IPS DF 6.9 (cell line): ENCODE measurements around the gene RSRC1.

Experiments used
- DNase-seq: peaks from one replicate; pipeline ENCODE4 v3.0.0-alpha.2; 2013; ENCODE audit warnings: low read depth, low spot score
- H3K27ac ChIP-seq: one replicate; pipeline ENCODE4 v1.5.1; 2013; ENCODE audit warnings: low read length, control low read depth
- H3K27me3 ChIP-seq: 2 replicates; pipeline ENCODE4 v1.6.1; 2013; ENCODE audit warnings: mild to moderate bottlenecking, low read length; ENCODE audit not compliant: control insufficient read depth, insufficient read depth
- H3K36me3 ChIP-seq: 2 replicates; pipeline ENCODE4 v1.6.1; 2013; ENCODE audit warnings: low read length; ENCODE audit not compliant: control insufficient read depth, insufficient read depth
- H3K4me1 ChIP-seq: 2 replicates; pipeline ENCODE4 v1.6.1; 2013; ENCODE audit warnings: low read length; ENCODE audit not compliant: control insufficient read depth, insufficient read depth
- H3K4me3 ChIP-seq: 2 replicates; pipeline ENCODE4 v1.5.1; 2013; ENCODE audit warnings: mild to moderate bottlenecking, low read length
- H3K9me3 ChIP-seq: 2 replicates; pipeline ENCODE4 v1.6.1; 2013; ENCODE audit warnings: low read length, inconsistent platforms; ENCODE audit not compliant: control insufficient read depth, insufficient read depth
- WGBS: extraction: QIAGEN DNeasy Blood & Tissue Kit; methylation state at CpG from one replicate; pipeline ENCODE4 v1.1.7; 2013; ENCODE audit warnings: mixed read lengths, missing lambda C conversion rate; ENCODE audit not compliant: insufficient read length, insufficient coverage; 5-methylcytosine and 5-hydroxymethylcytosine counted together

RSRC1 gene

DNA sequence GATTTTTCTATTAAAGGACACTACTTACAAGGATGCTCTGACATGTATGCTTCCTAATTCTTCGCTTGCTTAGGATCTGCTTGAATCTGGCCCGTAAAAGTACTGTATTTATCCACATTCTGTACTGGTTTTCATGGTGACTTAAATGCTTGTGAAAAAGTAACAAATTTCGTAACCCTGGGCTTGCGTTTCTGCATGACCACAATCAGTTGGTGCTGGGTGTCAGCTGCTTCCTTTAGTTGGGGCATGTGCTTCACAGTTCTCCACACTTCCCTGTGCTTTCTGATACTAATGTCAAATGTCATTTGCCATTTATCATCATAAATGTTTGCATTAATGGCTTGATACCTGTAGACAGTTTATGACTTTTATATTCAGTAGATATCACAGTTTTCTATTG is 242.7 kb downstream of the RSRC1 start:
- WGBS, result no CpG with 5 or more reads among the region's 4 CpGs
- no peaks in the 10 kb centered on the region for H3K9me3 ChIP-seq
- no peaks in the 10 kb centered on the region for H3K36me3 ChIP-seq
- H3K27ac ChIP-seq, result no peak overlapping the region
- 0 out of 2 replicates have a peak, but pooled peaks cover under 1% of the 10 kb centered on the region for H3K4me1 ChIP-seq
- no peak for DNase-seq
- no peaks in the 10 kb centered on the region for H3K27me3 ChIP-seq
- H3K4me3 ChIP-seq, result no peak overlapping the region

DNA sequence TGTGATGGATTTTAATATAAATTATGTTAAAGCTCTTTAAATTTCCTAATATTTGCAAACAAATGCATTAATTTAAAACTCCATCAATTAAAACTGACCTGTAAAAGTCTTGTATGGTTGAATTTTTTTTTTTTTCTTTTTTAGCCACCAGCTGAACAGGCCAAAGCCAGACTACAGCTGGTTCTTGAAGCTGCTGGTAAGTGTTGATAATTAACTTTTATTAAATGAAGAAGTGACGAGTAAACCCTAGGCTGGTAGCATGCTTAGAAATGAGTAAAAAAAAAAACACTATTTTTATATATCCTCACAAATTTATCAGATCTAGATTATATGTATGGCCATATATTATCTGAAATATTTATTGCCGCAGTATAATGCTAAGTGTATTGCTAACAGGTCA is 244.8 kb downstream of the RSRC1 start:
- Histone ChIP-seq H3K27ac (no peak overlapping the region), H3K27me3 (no peaks in the 10 kb centered on the region), H3K36me3 (no peaks in the 10 kb centered on the region), H3K9me3 (no peaks in the 10 kb centered on the region), H3K4me1 (no peaks in the 10 kb centered on the region), H3K4me3 (no peak overlapping the region)
- no CpG with 5 or more reads among the region's 2 CpGs for WGBS
- no peak for DNase-seq

DNA sequence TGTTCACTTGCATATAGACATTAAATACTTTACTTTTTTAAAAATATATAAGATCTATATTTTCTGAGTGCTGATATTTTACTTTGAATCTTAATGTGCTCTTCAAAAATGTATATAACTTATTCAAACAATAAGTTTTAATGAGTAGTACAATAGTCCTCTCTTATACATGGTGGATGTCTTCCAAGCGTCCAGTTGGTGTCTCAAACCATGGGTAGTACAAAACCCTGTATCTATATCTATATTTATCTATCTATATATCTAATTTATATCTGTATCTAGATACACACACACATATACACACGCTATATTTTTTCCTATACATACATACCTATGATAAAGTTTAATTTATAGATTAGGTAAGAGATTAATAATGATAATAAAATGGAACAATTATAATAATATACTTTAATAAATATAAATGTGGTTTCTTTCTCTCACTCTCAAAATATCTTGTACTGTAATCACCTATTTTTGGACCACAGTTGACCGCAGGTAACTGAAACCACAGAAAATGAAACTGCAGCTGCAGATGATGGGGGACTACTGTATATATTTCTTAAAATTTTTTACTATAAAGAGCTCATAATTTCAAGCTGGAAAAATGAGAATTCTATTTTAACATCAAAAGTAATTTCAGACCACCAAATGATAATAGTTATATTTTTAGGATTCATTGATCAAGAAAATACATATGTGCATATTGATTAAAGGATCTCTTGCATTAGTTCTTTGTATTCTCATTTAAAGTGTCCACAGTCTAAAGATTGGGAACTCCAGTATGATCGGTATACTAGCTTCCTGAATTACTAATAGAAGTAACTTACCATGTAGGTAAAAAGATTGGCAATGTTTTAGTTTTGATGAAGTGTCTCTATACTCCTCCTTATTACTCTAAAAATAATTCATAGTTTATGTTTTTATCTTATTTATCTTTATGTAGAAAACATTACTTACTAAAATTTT is 246.0 kb downstream of the RSRC1 start:
- no peak overlapping the region for H3K4me3 ChIP-seq
- no peaks in the 10 kb centered on the region for H3K9me3 ChIP-seq
- no peak for DNase-seq
- H3K36me3 ChIP-seq, result no peaks in the 10 kb centered on the region; the same call in 1 of the 2 replicates
- H3K4me1 ChIP-seq, result peaks cover 2% of the 10 kb centered on the region; the same call in 1 of the 2 replicates
- no peak overlapping the region for H3K27ac ChIP-seq
- no peaks in the 10 kb centered on the region for H3K27me3 ChIP-seq
- WGBS, result 100% methylated on average over 1 of the region's 4 CpGs

GRCh38 chr3:158359339-158359738 is 249.4 kb downstream of the RSRC1 start:
- H3K27ac ChIP-seq, result no peak overlapping the region
- H3K27me3 ChIP-seq, result no peaks in the 10 kb centered on the region
- no peaks in the 10 kb centered on the region; the same call in 1 of the 2 replicates for H3K36me3 ChIP-seq
- no peaks in the 10 kb centered on the region for H3K9me3 ChIP-seq
- no peak for DNase-seq
- H3K4me3 ChIP-seq, result no peak overlapping the region
- peaks cover 2% of the 10 kb centered on the region; the same call in 1 of the 2 replicates for H3K4me1 ChIP-seq
- no CpG with 5 or more reads among the region's 6 CpGs for WGBS

DNA sequence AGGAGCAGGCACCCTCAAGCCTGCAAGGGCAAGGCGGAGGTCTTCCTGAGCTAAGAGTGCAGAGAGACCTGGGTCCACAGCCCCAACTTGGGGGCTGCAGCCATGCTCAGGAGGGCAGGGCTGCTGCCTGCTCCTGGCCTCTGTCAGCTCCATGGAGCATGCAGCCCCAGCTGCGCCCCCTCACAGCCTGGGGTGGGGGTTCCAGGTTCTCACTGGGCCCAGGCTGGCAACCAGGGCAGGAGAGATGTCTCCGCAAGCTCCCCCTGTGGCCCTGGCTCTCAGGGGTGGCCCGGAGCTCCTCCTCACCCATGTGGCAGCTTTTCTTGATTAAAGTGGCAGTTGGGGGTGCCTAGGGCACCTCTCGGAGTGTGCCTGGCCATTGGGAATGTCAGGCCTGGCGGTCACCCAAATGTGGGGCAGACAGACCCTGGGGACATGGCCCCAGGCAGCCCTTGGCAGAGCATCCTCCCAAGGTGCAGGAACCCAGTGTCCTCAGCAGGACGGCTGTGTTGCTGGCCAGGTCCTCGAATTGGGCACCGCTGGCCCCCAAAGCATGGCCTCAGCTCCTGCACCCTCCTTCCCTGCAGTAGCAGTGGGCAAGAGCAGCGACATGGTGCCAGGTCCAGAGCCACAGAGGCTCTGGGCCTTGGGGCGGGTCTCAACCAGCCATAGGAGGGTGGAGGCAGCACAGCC is 251.0 kb downstream of the RSRC1 start:
- H3K27ac ChIP-seq, result no peak overlapping the region
- no peaks in the 10 kb centered on the region; the same call in 1 of the 2 replicates for H3K36me3 ChIP-seq
- no CpG with 5 or more reads among the region's 11 CpGs for WGBS

DNA sequence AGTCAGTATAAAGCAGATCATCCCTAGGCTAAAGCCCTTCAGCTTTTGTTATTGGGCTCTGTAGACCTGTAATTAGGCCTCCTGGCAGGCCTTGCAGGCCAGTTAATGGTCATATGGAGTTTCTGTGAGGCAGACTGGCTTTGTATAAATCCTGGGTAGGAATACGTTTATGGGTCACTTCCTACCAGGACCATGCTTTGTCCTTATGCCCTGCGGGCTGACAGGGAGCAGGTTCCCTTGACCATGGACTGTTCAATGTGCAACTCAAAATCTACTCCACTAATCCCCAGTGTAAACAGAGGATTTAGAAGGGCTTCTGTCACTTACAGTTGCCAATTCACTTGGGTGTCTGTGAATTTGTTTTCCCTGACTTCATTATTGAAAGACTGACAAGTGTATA is 258.4 kb downstream of the RSRC1 start:
- no peak for DNase-seq
- Histone ChIP-seq H3K27ac (no peak overlapping the region), H3K9me3 (no peaks in the 10 kb centered on the region), H3K4me1 (no peaks in the 10 kb centered on the region), H3K36me3 (no peaks in the 10 kb centered on the region), H3K27me3 (no peaks in the 10 kb centered on the region), H3K4me3 (no peak overlapping the region)
- no CpG with 5 or more reads among the region's 2 CpGs for WGBS

More for the DNA sequence above, 251.0 kb downstream of the RSRC1 start:
- Histone ChIP-seq H3K4me3 (no peak overlapping the region), H3K9me3 (no peaks in the 10 kb centered on the region), H3K4me1 (peaks cover 2% of the 10 kb centered on the region; the same call in 1 of the 2 replicates), H3K27me3 (no peaks in the 10 kb centered on the region)
- DNase-seq, result no peak

- no peaks in the 10 kb centered on the region for H3K4me1 ChIP-seq
- H3K27ac ChIP-seq, result no peak overlapping the region
These were observed 259.4 kb downstream of the RSRC1 start for GRCh38 chr3:158369279-158369678.

GRCh38 chr3:158379517-158379916 is 269.6 kb downstream of the RSRC1 start:
- DNase-seq, result no peak
- H3K4me1 ChIP-seq, result no peaks in the 10 kb centered on the region
- H3K27ac ChIP-seq, result no peak overlapping the region
- no peaks in the 10 kb centered on the region for H3K27me3 ChIP-seq
- no peaks in the 10 kb centered on the region for H3K9me3 ChIP-seq
- no CpG with 5 or more reads among the region's 4 CpGs for WGBS
- H3K4me3 ChIP-seq, result no peak overlapping the region
- H3K36me3 ChIP-seq, result no peaks in the 10 kb centered on the region

More at GRCh38 chr3:158369279-158369678, 259.4 kb downstream of the RSRC1 start:
- WGBS, result no CpG with 5 or more reads among the region's 1 CpG
- Histone ChIP-seq H3K27me3 (no peaks in the 10 kb centered on the region), H3K36me3 (no peaks in the 10 kb centered on the region), H3K9me3 (no peaks in the 10 kb centered on the region), H3K4me3 (no peak overlapping the region)
- no peak for DNase-seq

- no peak overlapping the region for H3K4me3 ChIP-seq
- no peaks in the 10 kb centered on the region for H3K9me3 ChIP-seq
- H3K4me1 ChIP-seq, result no peaks in the 10 kb centered on the region
- H3K27me3 ChIP-seq, result no peaks in the 10 kb centered on the region
- no peak overlapping the region for H3K27ac ChIP-seq
- H3K36me3 ChIP-seq, result no peaks in the 10 kb centered on the region
- no CpG with 5 or more reads among the region's 2 CpGs for WGBS
- no peak for DNase-seq
These were observed 271.5 kb downstream of the RSRC1 start for GRCh38 chr3:158381262-158381868.

- H3K9me3 ChIP-seq, result no peaks in the 10 kb centered on the region
- no peaks in the 10 kb centered on the region for H3K36me3 ChIP-seq
- no peak overlapping the region for H3K4me3 ChIP-seq
- no peaks in the 10 kb centered on the region for H3K4me1 ChIP-seq
- no peak overlapping the region for H3K27ac ChIP-seq
- WGBS, result no CpG with 5 or more reads among the region's 2 CpGs
- H3K27me3 ChIP-seq, result no peaks in the 10 kb centered on the region
- DNase-seq, result no peak
These were observed 272.6 kb downstream of the RSRC1 start for GRCh38 chr3:158382479-158382878.
